ENCODE results near the gene LSM4.
"Not testable (repeated sequence)": the region's sequence is repeated elsewhere in the genome, so short reads cannot be mapped to it uniquely, and the experiment has no call there.

Gene LSM4

DNA sequence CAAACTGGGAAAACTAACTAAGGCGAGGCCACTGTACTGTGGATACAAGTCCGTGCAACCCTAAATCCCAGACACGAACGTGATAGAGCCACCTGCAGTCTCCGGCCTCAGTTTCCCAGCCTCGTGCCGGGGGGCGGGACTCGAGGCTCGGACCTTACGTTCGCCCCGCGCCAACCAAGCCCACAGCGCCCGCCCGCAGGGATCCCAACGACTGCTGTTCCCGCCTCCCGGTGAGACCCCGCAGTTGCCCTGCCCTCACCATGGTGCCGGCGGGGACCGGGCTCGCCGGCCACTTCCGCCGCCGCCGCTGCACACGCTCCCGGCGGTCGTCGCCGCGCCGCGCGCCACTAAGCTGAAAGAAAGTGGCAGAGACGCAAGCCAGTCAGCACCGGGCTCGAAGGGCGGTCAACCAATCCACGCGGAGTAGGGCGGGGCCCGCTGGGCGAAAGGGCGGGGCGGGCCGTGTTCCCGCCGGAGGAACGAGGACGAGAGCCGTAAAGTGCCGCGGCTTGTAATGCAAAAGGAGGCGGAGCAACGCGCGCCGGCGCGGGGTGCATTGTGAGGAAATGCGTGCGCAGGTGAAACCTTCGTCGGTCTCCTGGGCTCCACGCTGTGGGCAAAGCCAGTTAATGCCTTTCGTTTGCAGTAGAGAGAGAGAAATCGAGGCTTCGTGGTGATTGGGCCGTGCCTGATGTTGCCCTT is at the start of gene LSM4:
Gene LSM4, minus strand, starts transcription at position 318 of the 702 bp plus-strand sequence. Its CDS starts 56 bp downstream, at position 262.
- TF ChIP-seq, protein P1, sequence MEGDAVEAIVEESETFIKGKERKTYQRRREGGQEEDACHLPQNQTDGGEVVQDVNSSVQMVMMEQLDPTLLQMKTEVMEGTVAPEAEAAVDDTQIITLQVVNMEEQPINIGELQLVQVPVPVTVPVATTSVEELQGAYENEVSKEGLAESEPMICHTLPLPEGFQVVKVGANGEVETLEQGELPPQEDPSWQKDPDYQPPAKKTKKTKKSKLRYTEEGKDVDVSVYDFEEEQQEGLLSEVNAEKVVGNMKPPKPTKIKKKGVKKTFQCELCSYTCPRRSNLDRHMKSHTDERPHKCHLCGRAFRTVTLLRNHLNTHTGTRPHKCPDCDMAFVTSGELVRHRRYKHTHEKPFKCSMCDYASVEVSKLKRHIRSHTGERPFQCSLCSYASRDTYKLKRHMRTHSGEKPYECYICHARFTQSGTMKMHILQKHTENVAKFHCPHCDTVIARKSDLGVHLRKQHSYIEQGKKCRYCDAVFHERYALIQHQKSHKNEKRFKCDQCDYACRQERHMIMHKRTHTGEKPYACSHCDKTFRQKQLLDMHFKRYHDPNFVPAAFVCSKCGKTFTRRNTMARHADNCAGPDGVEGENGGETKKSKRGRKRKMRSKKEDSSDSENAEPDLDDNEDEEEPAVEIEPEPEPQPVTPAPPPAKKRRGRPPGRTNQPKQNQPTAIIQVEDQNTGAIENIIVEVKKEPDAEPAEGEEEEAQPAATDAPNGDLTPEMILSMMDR (IDR thresholded peaks at IDR 0.05) = peak in 1 of 2 experiments; percentile 5
- no peaks in the 10 kb centered on the region for H3K9me3 ChIP-seq
- H3K4me1 ChIP-seq = peaks cover 0 to 39% (median 29%) of the 10 kb centered on the region in 4 donors
- H3K36me3 ChIP-seq = no peaks in the 10 kb centered on the region
- H3K27ac ChIP-seq = peak within 1 kb of the TSS; percentile 84 to 90
- peak within 1 kb of the TSS; percentile 72 to 85 for H3K4me3 ChIP-seq
- no peaks in the 10 kb centered on the region for H3K27me3 ChIP-seq
- intact Hi-C loops (cut with DNase I; ENCODE audit: low total_unique reads) = loop anchor here (5.0 kb wide), 1 partner anchor 116 kb away; no protein-coding TSS in a partner anchor
- DNase-seq = peak; percentile 98 to 99

DNA sequence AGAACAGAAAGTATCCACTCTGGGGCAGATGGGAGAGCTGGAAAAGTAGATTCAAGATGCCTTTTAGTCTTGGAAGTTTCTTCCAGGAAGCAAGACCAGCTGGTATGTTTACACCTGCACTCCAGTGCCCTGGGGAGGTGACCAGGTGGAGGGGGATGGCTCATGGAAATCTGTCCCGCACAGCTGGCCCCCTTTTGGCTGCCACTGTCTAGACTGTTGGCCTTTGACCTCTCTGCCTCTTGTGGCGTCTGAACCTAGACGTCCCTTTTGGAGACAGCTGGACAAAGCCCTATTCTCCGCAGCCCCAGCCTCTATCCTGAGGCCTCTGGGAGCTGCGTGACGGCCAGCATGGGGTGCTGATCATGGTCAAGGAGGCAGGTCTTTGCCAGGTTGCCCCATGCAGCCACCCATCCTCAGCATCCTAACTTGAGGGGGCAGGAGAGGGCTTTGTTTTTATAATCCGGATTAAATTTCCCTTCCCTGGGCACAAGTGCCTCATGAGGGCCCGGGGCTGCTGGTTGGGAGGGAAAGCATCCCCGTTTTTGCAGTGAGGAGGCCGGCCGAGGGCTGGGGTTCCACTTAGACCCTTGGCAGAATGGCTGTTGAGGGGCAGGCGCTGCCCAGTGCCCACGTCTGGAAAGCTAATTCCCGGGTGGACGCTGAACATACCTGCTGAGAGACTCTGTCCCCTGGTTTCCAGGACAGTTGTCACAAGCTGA is 45.8 kb upstream of the LSM4 start:
- DNase-seq = no peak
- intact Hi-C loops (cut with DNase I; ENCODE audit: low total_unique reads) = no loop called here
- H3K9me3 ChIP-seq = no peaks in the 10 kb centered on the region
- peaks cover 0 to under 1% (median under 1%) of the 10 kb centered on the region in 3 donors for H3K36me3 ChIP-seq
- H3K27ac ChIP-seq = no peak overlapping the region
- H3K4me1 ChIP-seq = peaks cover 0 to 20% (median 10%) of the 10 kb centered on the region in 4 donors
- TF ChIP-seq, protein P1 (IDR thresholded peaks at IDR 0.05) = no peak
- no peak overlapping the region for H3K4me3 ChIP-seq
- H3K27me3 ChIP-seq = no peaks in the 10 kb centered on the region

DNA sequence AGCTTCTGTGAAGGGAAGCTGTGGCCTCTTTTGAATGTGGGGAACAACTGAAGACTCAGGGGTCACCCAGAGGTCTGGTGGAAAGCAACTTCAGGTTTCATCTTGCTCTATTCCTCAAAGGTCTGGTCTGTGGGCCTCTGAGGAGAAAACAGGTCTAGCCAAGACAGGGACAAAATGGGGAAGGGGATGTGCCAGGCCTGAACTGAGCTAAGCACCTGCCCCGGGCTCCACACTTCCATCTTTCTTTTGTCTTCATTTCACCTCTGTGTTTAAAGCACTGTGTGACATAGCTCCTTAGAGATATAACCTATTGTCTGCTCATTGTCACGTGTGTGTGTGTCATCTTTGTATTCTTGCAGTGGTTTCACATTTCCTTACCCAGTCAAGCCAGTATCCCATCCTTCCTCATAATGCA is 43.2 kb upstream of the LSM4 start:
- DNase-seq = no peak
- H3K27me3 ChIP-seq = no peaks in the 10 kb centered on the region
- H3K27ac ChIP-seq = peak overlapping the region; percentile 49 to 70
- H3K4me1 ChIP-seq = peaks cover 0 to 16% (median 9%) of the 10 kb centered on the region in 4 donors
- intact Hi-C loops (cut with DNase I; ENCODE audit: low total_unique reads) = no loop called here
- no peaks in the 10 kb centered on the region for H3K9me3 ChIP-seq
- TF ChIP-seq, protein P1 (IDR thresholded peaks at IDR 0.05) = no peak
- peaks cover 0 to 23% (median 7%) of the 10 kb centered on the region in 3 donors for H3K36me3 ChIP-seq
- H3K4me3 ChIP-seq = no peak overlapping the region

DNA sequence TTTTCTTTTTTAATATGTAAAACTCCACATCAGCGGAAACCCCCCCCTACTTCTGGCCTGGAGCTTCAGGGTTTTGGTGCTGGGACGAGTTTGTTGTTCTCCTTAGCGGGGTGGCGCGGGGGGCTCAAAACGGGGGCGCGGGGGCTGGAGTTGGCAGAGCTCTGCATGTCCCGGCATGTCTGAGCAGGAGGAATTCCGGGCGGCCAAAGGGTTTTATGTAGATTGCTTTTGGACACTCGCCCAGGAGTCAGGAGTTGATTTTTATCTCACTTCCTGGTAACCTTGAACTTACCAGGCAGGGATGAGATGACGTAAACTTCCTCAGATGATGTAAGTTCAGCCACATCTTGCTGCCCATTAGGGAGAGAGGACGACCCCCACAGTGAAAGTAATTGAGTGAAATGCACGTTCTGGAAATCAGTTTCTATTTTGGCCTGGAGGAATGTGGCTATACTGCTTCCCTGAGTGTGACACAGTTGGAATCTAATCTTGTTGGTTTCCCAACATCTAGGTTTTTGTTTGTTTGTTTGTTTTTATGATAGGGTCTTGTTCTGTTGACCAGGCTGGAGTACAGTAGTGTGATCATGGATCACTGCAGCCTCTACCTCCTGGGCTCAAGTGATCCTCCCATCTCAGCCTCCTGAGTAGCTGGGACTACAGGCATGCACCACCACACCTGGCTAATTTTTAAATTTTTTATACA is 42.1 kb upstream of the LSM4 start:
- peak; percentile 76 to 84 for DNase-seq
- no peaks in the 10 kb centered on the region for H3K9me3 ChIP-seq
- H3K36me3 ChIP-seq = peaks cover 0 to 34% (median 14%) of the 10 kb centered on the region in 3 donors
- intact Hi-C loops (cut with DNase I; ENCODE audit: low total_unique reads) = no loop called here
- H3K4me3 ChIP-seq = peak overlapping the region in 1 of 2 donors; percentile 9
- no peaks in the 10 kb centered on the region for H3K27me3 ChIP-seq
- H3K4me1 ChIP-seq = peaks cover 0 to 16% (median 9%) of the 10 kb centered on the region in 4 donors
- peak overlapping the region; percentile 49 to 70 for H3K27ac ChIP-seq
- TF ChIP-seq, protein P1 (IDR thresholded peaks at IDR 0.05) = no peak

DNA sequence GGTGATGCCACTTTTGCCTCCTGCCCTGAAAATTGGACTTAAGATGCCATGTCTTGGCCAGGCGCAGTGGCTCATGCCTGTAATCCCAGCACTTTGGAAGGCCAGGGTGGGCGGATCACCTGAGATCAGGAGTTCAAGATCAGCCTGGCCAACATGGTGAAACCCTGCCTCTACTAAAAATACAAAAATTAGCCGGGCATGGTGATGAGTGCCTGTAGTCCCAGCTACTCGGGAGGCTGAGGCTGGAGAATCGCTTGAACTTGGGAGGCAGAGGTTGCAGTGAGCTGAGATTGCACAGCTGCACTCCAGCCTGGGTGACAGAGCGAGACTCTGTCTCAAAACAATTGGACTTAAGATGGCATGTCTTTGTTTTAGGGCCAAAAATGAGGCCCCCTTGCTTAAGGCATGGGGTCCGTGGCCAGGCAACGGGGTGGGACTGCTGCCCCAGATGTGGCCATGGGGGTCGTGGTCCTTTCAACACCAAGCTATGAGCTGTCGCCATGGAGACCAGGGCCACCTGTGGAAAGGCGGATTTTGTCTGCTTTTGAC is 41.5 kb upstream of the LSM4 start:
- peaks cover 0 to 40% (median 19%) of the 10 kb centered on the region in 3 donors for H3K36me3 ChIP-seq
- H3K27me3 ChIP-seq; H3K9me3 ChIP-seq; DNase-seq; intact Hi-C loops (cut with DNase I; ENCODE audit: low total_unique reads): not testable (repeated sequence)
- peak overlapping the region; percentile 49 to 70 for H3K27ac ChIP-seq
- H3K4me3 ChIP-seq = peak overlapping the region in 1 of 2 donors; percentile 9
- peaks cover 0 to 16% (median 9%) of the 10 kb centered on the region in 4 donors for H3K4me1 ChIP-seq
